OCI-LY7 (cell line): ENCODE results near the gene VIPAS39. TPM values are rescaled to one million over a fixed set of nuclear protein-coding genes. Genes with fewer than 3 reads are reported as not detected.

Source experiments
- BruUV-seq: library from RNA; stranded (reverse); fragments of 400-500 nt; replicated peaks from 2 replicates; lab custom pipeline; 2021; lab: Mats Ljungman, UMichigan
- CTCF ChIA-PET: fragments of 300-600 bp; sonication (Branson Sonifier 250); formaldehyde crosslinking; loops from one replicate; lab custom pipeline; 2022; ENCODE audit warnings: antibody characterized with exemption; ENCODE audit not compliant: unreplicated experiment; lab: Charles Lee
- POLR2A ChIA-PET: fragments of 300-600 bp; sonication (Branson Sonifier 250); formaldehyde crosslinking; loops from one replicate; lab custom pipeline; 2022; ENCODE audit warnings: antibody characterized with exemption; lab: Charles Lee
- DNase-seq: peaks from one replicate; pipeline ENCODE4 v3.0.0-alpha.2; 2015; ENCODE audit warnings: low spot score
- H2AFZ ChIP-seq: fragments of 200-600 bp; sonication (generic), shearing (Covaris generic); 2 replicates; pipeline ENCODE4 v1.6.1; 2014; ENCODE audit warnings: mild to moderate bottlenecking, antibody characterized with exemption, low read length, moderate library complexity
- H3K27ac ChIP-seq: fragments of 200-600 bp; sonication (generic); 2 replicates; pipeline ENCODE4 v1.5.1; 2014; ENCODE audit warnings: mixed run types, low read depth, mild to moderate bottlenecking, moderate library complexity, low read length, inconsistent platforms; ENCODE audit not compliant: poor library complexity, severe bottlenecking
- H3K36me3 ChIP-seq: fragments of 200-600 bp; sonication (generic); 2 replicates; pipeline ENCODE4 v1.6.1; 2014; ENCODE audit warnings: mild to moderate bottlenecking, antibody characterized with exemption, low read length, moderate library complexity, mixed read lengths; ENCODE audit not compliant: insufficient read depth
- H3K4me1 ChIP-seq: fragments of 200-600 bp; sonication (generic); 2 replicates; pipeline ENCODE4 v1.5.1; 2014; ENCODE audit warnings: mild to moderate bottlenecking, low read length; ENCODE audit not compliant: insufficient read depth, poor library complexity, severe bottlenecking
- H3K4me2 ChIP-seq: fragments of 200-600 bp; sonication (generic); 2 replicates; pipeline ENCODE4 v1.6.1; 2014; ENCODE audit warnings: mild to moderate bottlenecking, low read length
- H3K4me3 ChIP-seq: fragments of 200-600 bp; sonication (generic); 2 replicates; pipeline ENCODE4 v1.5.1; 2014; ENCODE audit warnings: mild to moderate bottlenecking, low read depth, low read length; ENCODE audit not compliant: poor library complexity, severe bottlenecking
- H3K79me2 ChIP-seq: fragments of 200-600 bp; sonication (generic); 2 replicates; pipeline ENCODE4 v1.6.1; 2016; ENCODE audit warnings: low read depth, mild to moderate bottlenecking, low read length, moderate library complexity, mixed read lengths; ENCODE audit not compliant: insufficient read depth
- H3K9me2 ChIP-seq: fragments of 200-600 bp; sonication (generic); 2 replicates; pipeline ENCODE4 v1.6.1; 2016; ENCODE audit warnings: mild to moderate bottlenecking, low read length, mixed read lengths; ENCODE audit not compliant: insufficient read depth
- H3K9me3 ChIP-seq: fragments of 200-600 bp; sonication (generic); 2 replicates; pipeline ENCODE4 v1.6.1; 2014; ENCODE audit warnings: mild to moderate bottlenecking, mixed run types, low read length, mixed read lengths
- H4K20me1 ChIP-seq: fragments of 200-600 bp; sonication (generic); 2 replicates; pipeline ENCODE4 v1.6.1; 2014; ENCODE audit warnings: mild to moderate bottlenecking, antibody characterized with exemption, low read length, moderate library complexity, mixed read lengths; ENCODE audit not compliant: insufficient read depth
- EZH2phosphoT487 ChIP-seq: fragments of 200-600 bp; sonication (generic); IDR thresholded peaks from 2 replicates; pipeline ENCODE4 v1.6.1; 2018; ENCODE audit warnings: low read depth, borderline replicate concordance, mild to moderate bottlenecking, mixed run types, antibody characterized with exemption, low read length, moderate library complexity, mixed read lengths
- intact Hi-C: fragments of 100-400 bp; cut with micrococcal nuclease; formaldehyde crosslinking; loops from one replicate; pipeline ENCODE4 v1.10.0; 2022; ENCODE audit not compliant: unreplicated experiment
- total RNA-seq, 2 experiments: library from RNA; depleted of rRNA in 1 of 2; stranded (reverse); fragments of >200 nt in 1 of 2; shearing (Covaris generic) in 1 of 2; gene quantifications; 2 replicates each; pipeline ENCODE4 v1.2.3, GENCODE V29; 2014 to 2022
- TF ChIP-seq, protein P1 (sequence below): fragments of 200-600 bp; sonication (generic); conservative IDR thresholded peaks from 2 replicates; pipeline ENCODE4 v1.5.1; 2014; ENCODE audit warnings: mild to moderate bottlenecking, antibody characterized with exemption, low read length, moderate library complexity, mixed read lengths

VIPAS39 gene
- total RNA-seq, 2 experiments from 2014 or later = 13.3 to 20.4 TPM

DNA sequence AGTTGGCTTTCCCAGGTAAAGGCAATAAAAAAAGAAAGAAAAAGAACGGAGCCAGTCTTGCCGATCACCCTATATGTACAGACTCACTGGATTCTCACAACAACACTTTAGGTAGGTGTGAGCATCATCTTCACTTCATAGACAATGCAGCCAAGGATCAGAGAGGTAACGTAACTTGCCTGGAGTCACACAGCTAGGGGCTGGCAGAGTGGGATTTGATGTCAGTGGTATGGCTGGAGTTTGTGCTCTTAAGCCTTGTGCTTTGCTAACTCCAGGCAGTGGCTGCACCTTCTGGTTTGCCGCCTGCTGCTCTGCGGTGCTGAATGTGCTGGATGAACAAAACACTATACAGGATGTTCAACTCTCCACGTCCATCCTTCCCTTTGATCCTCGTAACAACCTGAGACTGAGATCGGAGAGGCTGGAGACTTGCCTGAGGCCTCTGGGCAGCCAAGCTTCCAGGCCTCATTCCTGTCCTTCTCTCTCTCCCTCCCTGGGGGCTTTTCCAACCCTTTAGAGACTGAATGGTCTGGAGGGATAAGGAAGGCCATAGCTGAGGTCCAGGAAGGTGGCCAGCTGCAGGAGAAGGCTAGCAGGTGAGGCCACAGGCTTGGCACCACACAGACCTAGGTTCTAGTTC lies 33.1 kb upstream of the VIPAS39 start:
- no TSS peak for BruUV-seq
- H3K27ac ChIP-seq = no peak overlapping the region
- TF ChIP-seq, protein P1, sequence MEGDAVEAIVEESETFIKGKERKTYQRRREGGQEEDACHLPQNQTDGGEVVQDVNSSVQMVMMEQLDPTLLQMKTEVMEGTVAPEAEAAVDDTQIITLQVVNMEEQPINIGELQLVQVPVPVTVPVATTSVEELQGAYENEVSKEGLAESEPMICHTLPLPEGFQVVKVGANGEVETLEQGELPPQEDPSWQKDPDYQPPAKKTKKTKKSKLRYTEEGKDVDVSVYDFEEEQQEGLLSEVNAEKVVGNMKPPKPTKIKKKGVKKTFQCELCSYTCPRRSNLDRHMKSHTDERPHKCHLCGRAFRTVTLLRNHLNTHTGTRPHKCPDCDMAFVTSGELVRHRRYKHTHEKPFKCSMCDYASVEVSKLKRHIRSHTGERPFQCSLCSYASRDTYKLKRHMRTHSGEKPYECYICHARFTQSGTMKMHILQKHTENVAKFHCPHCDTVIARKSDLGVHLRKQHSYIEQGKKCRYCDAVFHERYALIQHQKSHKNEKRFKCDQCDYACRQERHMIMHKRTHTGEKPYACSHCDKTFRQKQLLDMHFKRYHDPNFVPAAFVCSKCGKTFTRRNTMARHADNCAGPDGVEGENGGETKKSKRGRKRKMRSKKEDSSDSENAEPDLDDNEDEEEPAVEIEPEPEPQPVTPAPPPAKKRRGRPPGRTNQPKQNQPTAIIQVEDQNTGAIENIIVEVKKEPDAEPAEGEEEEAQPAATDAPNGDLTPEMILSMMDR = no peak
- TF ChIP-seq EZH2phosphoT487 = no peak
- POLR2A ChIA-PET = no interaction called here
- H3K9me3 ChIP-seq = no peaks in the 10 kb centered on the region
- H3K36me3 ChIP-seq = no peaks in the 10 kb centered on the region
- DNase-seq = no peak
- no peaks in the 10 kb centered on the region for H3K4me1 ChIP-seq
- CTCF ChIA-PET = no interaction called here
- no peak overlapping the region for H2AFZ ChIP-seq
- intact Hi-C loops = no loop called here
- no peaks in the 10 kb centered on the region for H4K20me1 ChIP-seq
- H3K4me3 ChIP-seq = no peak overlapping the region
- H3K79me2 ChIP-seq = no peaks in the 10 kb centered on the region
- H3K4me2 ChIP-seq = no peak overlapping the region
- no peaks in the 10 kb centered on the region for H3K9me2 ChIP-seq

DNA sequence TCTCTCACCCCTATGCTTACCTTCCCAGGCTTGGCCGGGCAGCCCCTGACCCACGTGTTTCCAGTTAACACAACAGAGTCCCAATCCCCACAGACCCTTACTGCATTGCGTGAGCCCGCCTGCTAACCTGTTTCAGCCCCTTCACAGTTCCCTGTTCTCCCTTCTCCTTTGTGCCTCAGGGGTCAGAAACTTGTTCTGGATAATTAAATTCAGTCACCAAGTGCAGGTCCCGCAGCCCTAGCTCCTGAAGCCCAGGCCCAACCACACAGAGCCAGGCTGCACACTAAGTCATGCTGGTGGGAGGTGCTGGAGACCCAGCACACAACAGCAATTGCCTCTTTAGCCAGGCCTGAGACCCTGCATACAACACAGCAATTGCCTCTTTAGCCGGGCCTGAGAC lies 31.6 kb upstream of the VIPAS39 start:
- Histone ChIP-seq H4K20me1 (no peaks in the 10 kb centered on the region), H3K36me3 (no peaks in the 10 kb centered on the region), H2AFZ (no peak overlapping the region), H3K9me2 (no peaks in the 10 kb centered on the region), H3K9me3 (no peaks in the 10 kb centered on the region), H3K4me1 (no peaks in the 10 kb centered on the region), H3K4me2 (no peak overlapping the region), H3K79me2 (no peaks in the 10 kb centered on the region), H3K4me3 (no peak overlapping the region), H3K27ac (no peak overlapping the region)
- POLR2A ChIA-PET = interaction anchor here (0.6 to 0.7 kb wide), 3 partner anchors 28 to 221 kb away, joined by 3 read pairs; no protein-coding TSS in a partner anchor
- CTCF ChIA-PET = no interaction called here
- TF ChIP-seq, protein P1 = no peak
- no peak for TF ChIP-seq EZH2phosphoT487
- no peak for DNase-seq
- intact Hi-C loops = no loop called here
- BruUV-seq = no TSS peak

DNA sequence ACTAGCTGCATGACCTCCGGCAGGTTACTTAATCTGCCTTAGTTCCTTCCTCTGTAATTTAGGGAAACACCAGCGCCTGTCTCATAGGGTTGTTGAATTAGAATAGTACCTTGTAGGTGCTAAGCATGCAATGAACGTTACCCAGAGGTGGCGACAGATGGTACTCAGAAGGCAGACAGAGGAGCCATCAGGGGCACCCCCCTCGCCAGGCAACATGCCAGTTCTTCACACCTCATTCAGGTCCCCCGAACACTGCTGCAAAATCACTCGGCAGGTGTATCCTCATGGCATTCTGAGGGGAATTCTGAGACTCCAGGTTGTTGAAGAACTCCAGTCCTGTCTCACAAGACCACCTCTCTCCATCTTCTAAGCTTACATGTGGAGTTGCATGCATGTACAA lies 31.2 kb upstream of the VIPAS39 start:
- H4K20me1 ChIP-seq = no peaks in the 10 kb centered on the region
- no peak overlapping the region for H3K4me2 ChIP-seq
- no peak for DNase-seq
- no peak overlapping the region for H3K27ac ChIP-seq
- no peak for TF ChIP-seq EZH2phosphoT487
- TF ChIP-seq, protein P1 = no peak
- no peaks in the 10 kb centered on the region for H3K9me3 ChIP-seq
- ChIA-PET POLR2A (interaction anchor here (0.6 kb wide), 2 partner anchors 29 to 162 kb away, joined by 3 read pairs; no protein-coding TSS in a partner anchor), CTCF (no interaction called here)
- no peak overlapping the region for H2AFZ ChIP-seq
- no peaks in the 10 kb centered on the region for H3K79me2 ChIP-seq
- no peak overlapping the region for H3K4me3 ChIP-seq
- H3K4me1 ChIP-seq = no peaks in the 10 kb centered on the region
- intact Hi-C loops = no loop called here
- no TSS peak for BruUV-seq
- no peaks in the 10 kb centered on the region for H3K36me3 ChIP-seq
- no peaks in the 10 kb centered on the region for H3K9me2 ChIP-seq
